Astrocyte of the cerebellum (primary cell): Measurements from ENCODE around the gene DNAH17.

Source experiments
- DNase-seq: peaks from one replicate; pipeline ENCODE4 v3.0.0-alpha.2; 2011; ENCODE audit warnings: low read depth
- H3K4me3 ChIP-seq: 2 replicates; pipeline ENCODE4 v1.5.1; 2011; ENCODE audit warnings: mild to moderate bottlenecking, low read depth, low read length, moderate library complexity
- CTCF ChIP-seq: IDR thresholded peaks from 2 replicates; pipeline ENCODE4 v1.5.1; 2012; ENCODE audit warnings: low read length, low read depth, moderate library complexity, mild to moderate bottlenecking; ENCODE audit errors: missing control alignments
- in situ Hi-C: cut with HindIII; loops from 2 replicates; pipeline ENCODE4 v1.10.0; 2017; ENCODE audit warnings: low sequenced_read_pairs

Gene DNAH17

GRCh38 chr17:78600181-78600721 lies 23.1 kb upstream of the DNAH17 start:
- in situ Hi-C loops = loop anchor here (25.0 kb wide), 1 partner anchor 113 kb away; no protein-coding TSS in a partner anchor
- DNase-seq = peak; percentile 8
- no peak overlapping the region for H3K4me3 ChIP-seq
- TF ChIP-seq CTCF = no peak

GRCh38 chr17:78599419-78599818 lies 22.2 kb upstream of the DNAH17 start:
- DNase-seq = no peak
- in situ Hi-C loops = no loop called here
- TF ChIP-seq CTCF = no peak
- H3K4me3 ChIP-seq = no peak overlapping the region

- no peak for TF ChIP-seq CTCF
- no peak for DNase-seq
- no peak overlapping the region for H3K4me3 ChIP-seq
- in situ Hi-C loops = no loop called here
Observed at GRCh38 chr17:78598013-78598471, 20.8 kb upstream of the DNAH17 start.

- H3K4me3 ChIP-seq = no peak overlapping the region
- no peak for TF ChIP-seq CTCF
- DNase-seq = no peak
- in situ Hi-C loops = no loop called here
Observed at GRCh38 chr17:78596871-78597764, 19.9 kb upstream of the DNAH17 start.

GRCh38 chr17:78595135-78595810 lies 18.1 kb upstream of the DNAH17 start:
- no peak for DNase-seq
- no peak overlapping the region for H3K4me3 ChIP-seq
- TF ChIP-seq CTCF = no peak
- in situ Hi-C loops = no loop called here

- DNase-seq = no peak
- in situ Hi-C loops = loop anchor here (5.0 kb wide), 1 partner anchor 39 kb away; no protein-coding TSS in a partner anchor
- H3K4me3 ChIP-seq = no peak overlapping the region
- TF ChIP-seq CTCF = no peak
Observed at GRCh38 chr17:78592991-78593329, 15.8 kb upstream of the DNAH17 start.
